Suppressor macrophage treated with lipopolysaccharide for 1 hour (primary cell): ENCODE measurements around the gene GCKR.

Source experiments
- DNase-seq, 3 donors: peaks; one replicate each; pipeline ENCODE4 v3.0.0-alpha.2; 2020 to 2022

The GCKR gene, protein sequence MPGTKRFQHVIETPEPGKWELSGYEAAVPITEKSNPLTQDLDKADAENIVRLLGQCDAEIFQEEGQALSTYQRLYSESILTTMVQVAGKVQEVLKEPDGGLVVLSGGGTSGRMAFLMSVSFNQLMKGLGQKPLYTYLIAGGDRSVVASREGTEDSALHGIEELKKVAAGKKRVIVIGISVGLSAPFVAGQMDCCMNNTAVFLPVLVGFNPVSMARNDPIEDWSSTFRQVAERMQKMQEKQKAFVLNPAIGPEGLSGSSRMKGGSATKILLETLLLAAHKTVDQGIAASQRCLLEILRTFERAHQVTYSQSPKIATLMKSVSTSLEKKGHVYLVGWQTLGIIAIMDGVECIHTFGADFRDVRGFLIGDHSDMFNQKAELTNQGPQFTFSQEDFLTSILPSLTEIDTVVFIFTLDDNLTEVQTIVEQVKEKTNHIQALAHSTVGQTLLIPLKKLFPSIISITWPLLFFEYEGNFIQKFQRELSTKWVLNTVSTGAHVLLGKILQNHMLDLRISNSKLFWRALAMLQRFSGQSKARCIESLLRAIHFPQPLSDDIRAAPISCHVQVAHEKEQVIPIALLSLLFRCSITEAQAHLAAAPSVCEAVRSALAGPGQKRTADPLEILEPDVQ

DNA sequence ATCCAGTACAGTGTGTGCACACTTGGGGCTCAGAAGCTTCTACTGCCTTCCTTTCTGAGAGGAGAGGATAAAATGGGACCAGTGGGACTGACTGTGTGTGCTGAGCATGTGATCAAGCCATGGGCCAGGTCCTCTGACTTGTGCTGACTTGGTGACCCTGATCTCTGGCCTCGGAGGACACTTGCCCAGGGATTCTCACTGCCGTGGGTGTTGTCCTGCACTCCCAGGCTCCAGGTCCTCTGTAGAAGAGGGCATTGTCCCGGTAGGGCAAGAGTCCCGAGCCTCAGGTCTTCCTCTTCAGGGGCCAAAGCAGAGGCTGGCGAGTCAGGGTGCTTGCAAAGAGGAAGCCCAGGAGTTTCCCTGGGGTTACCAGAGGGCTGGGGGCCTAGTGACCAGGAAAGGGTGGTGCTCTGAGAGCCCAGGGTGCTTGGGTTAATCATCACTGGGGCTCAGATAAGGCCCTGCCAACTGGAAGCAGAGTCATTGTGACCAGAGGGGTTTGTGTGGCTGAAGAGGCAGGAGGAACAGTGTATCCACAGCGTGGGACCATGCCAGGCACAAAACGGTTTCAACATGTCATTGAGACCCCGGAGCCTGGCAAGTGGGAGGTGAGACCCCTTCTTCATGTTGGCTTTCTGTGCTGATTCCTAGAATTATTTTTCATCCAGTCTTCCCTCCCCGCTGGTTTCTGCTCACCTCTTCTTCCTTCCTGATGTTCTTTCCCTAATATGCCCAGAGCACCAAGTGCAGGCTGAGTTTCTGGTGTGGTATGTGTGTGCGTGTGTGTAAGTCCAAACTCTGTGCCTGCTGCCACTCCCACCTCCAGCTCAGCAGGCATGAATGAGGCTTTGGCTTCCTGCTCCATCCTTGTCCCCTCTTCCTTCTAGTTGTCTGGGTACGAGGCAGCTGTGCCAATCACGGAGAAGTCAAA lies at the start of gene GCKR:
Gene GCKR, plus strand, starts transcription at position 483 of the 931 bp plus-strand sequence. Its CDS starts 66 bp downstream, at position 549.
- DNase-seq, result peak; percentile 92 to 94 (median 93)

DNA sequence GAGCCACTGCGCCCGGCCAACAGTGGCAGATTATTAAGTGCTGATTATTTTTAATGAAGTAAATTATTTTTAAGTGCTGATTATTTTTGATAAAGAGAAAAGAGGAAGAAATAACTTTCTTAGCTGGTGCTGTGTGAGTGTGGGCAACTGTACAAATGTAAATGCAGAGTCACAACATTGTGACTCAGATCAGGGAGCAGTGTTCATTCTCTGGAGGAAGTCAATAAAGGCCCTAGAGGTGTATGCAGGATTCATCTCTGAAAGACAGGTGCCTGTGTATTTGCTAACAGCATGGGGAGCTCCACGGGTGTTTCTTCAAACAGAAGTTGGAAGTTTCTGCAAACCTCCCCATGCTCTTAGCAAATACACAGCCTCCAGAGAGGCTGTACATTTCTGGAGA lies 48.3 kb upstream of the GCKR start:
- DNase-seq, result peak in 1 of 3 donors; percentile 9

DNA sequence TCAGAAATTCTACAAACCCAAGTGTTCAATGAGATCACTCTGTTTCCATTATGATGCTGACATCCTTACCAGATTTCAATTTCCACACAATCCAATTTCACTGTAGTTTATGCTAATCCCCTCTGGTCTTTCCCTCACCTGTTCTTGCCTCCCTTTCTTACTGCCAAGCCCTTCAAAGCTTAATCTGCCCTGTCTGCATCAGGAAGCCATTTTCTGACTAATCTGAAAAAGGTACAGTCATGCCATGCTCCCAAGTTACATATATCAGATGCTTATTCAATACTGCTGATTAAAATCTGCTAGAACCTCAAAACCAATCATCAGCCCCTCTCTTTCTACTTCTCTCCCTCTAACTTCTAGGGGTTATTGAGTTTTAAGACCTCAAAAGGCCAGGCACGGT lies 45.5 kb upstream of the GCKR start:
- no peak for DNase-seq

DNA sequence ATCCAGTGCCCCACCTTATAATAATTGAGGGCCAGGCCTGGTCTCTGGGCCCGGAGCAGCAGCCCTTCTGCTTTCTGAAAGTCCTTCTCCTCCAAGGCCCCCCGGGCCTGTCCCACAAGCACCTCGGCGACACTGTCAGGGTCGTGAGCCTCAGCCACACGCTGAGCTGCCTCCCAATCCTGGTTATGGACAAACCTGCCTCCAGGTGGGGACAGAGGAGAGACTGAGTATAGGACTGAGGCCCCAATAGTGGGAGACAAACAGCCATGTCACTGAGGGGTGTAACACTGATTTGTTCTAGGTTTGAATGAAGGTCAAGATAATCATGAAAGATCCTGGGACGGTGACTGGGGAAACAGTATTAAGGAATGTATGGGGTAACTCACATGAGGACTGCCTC lies 42.7 kb upstream of the GCKR start:
- DNase-seq, result no peak

DNA sequence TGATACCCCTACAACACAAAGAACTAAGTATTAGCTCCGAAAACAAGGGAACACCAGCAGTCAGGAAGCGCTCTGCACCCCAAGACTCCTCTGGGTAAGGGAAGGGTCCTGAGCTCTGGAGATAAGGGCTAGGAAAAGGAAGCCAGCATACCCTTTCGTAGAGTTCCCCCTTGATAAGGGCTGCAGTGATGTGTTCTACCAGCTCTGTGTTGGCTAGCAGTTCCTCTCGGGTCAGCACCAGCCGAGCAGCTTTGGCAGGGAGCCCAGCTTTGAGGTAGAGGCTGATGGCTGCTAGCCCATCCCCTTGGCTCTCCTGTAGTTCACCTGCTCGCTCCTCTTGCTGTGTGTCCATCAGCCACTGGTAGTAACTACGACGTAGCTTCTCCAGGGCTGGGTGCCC lies 35.5 kb upstream of the GCKR start:
- no peak for DNase-seq

DNA sequence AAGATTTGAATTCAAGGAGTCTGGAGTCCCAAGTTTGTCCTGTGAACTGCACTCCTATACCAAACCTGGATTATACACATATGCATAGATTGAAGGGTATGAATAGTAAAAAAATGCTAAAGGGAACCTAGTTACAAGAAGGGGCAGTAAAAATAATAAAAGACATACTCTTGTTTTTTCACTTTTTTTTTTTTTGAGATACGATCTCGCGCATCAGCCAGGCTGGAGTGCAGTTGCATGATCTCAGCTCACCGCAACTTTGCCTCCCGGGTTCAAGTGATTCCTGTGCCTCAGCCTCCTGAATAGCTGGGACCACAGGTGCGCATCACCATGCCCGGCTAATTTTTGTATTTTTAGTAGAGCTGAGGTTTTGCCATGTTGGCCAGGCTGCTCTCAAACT lies 32.2 kb upstream of the GCKR start:
- no peak for DNase-seq

DNA sequence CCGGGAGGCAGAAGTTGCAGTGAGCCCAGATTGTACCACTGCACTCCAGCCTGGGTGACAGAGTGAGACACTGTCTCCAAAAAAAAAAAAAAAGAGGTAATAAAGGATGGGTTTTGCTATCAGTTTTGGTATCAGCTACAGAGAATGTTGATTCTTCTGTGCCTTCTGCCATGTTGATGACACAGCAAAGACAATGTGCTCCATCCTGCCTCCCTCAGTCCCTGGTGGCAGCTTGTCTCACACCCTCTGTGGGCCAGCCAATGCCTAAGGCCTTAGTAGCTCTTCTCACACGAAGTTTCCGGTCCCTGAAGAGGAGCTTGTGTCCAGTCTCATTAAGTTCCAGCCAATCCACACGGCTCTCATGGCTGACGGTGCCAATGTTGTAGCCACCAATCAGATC lies 24.7 kb upstream of the GCKR start:
- no peak for DNase-seq

DNA sequence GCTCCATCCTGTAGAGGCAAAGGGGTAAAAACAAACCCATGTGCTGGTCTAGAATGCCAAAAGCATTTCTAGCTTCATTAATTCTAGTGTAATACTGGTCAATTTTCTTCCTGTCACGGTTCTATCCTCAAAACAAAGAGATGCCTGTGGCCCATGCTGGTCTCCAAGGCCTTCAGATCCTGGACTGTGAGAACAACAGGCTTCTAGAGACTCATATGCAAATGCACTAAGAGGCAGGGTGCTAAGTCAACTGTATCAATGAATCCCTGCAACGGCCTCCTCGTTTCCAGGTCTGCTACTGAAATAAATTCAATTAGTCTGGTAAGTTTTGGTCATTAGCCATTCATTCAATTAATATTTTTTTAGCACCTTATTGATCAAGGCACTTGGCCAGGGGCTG lies 11.1 kb upstream of the GCKR start:
- no peak for DNase-seq

DNA sequence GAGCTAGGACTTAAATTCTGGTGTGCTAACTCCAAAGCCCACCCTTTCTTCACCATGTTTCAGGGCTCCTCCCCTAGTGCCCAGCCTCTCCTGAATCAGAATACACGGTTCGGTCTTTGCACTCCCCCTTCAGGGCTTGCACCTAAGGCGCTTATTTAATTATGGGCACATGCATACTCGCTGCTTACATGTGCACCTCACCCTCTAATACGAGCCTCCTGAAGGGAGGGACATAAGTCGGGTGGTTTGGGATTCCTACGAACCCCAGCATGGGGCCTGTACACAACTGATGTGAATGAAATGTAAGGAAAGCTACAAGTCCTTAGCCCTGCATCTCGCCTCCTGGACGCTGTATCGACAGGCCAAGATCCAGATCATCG lies 7.5 kb upstream of the GCKR start:
- DNase-seq, result peak in 2 of 3 donors; percentile 11 to 22

DNA sequence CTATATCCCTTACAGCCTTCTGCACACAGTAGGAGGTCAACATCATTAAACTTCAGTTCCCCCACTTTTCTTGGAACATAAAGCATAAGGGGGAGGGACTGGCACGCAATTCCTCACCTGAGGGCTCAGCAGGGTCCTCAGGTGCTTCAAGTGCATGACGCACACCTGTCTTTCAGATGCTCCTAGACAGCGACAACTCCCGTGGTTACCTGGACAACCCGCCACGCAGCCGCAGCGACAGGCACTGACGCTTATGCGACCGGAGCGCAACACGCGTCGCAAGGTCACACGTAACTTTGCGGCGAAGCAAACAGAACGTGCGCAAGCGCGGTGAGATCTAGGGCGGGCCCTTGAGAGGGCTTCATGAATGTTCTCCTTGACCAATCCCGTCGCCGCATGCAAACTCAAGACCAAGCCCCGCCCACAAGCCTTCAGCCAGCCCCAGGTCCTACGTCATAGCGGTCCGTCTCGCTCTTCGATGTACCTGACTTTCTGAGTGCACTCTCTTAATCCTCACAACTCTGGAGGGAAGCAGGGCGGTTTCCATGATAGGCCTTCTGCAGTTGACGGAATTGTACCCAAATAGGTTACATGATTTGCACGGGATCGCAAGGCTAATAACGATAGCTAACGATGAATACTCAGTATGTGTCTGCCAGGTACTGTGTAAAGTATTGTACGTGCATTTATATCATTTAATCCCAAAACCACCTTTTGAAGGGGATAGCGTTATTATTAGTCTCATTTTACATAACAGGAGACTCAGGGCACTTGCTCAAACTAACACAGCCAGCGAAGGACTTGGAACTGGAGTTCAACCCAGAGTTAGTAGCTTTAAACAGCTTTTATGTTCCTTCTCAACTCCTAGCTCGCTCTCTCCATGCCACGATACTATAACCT lies 6.9 kb upstream of the GCKR start, which contains the start of gene IFT172:
Gene IFT172, minus strand, starts transcription at position 246 of the 900 bp plus-strand sequence. Its CDS starts 90 bp downstream, at position 156.
- DNase-seq, result peak; percentile 99

DNA sequence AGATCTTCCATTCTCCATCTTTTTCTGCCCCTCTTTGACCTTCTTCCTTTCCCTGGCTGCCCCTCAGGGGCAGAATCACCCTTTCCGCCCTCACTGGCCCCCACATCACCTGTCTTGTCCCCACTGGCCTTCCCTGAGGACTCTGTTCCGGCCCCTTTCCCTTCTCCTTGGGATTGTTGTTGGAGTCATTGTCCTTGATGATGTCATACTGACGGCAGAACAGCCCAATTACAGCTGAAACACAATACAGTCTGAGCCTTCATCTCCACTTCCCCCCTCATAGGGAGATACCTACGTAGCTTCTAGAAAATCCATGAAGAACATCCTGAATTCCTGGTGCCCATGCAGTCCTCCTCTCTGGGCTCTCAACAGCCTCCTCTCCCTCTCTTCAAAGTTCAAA lies 4.1 kb upstream of the GCKR start:
- DNase-seq, result peak in 1 of 3 donors; percentile 12

DNA sequence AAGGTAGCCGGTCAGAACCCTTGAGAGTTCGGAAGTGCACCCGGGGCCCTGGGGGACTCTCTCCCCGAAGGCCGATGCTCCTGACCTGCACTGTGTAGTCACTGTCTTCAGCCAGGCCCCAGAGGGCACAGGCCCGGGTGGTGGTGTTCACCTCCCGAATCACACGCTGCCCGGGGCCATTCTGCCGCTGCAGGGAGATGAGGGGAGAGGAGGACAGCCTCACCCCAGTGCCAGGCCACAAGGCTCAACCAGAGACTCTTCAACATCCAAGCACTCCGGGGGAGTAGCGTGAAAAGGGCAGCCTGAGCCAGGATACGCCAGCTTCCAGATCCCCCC lies 2.7 kb upstream of the GCKR start:
- DNase-seq, result peak in 1 of 3 donors; percentile 16

DNA sequence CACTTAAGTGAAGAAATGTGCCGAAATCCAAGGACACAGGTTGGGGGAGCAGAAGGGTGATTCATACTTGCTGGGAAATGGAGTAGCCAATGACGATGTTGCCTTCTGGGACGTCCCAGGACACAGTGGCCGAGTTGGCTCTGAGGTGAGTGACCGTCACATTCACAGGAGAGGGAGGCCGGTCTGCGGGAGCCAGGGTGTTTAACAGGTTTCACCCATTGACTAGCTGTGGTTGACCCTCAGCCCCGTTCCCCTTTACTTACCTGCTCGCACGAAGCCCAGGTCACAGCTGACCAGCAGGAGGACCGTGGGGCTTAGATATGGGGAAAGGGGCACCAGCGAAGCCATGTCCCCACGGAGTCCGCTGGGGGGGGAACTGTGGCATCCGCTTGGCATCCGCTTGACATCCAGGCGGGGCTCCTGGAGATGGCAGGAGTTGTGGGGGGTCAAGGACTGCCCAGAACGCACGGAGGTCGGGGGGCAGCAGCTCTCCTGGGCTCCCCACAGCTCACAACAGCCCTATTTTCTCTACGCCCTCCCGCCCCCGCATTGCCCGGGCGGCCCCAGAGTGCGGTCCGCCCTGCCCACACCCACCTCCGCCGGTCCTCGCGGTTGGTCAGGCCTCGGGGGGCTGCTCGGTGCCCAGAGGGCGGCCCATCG lies 2.2 kb upstream of the GCKR start:
- peak in 2 of 3 donors; percentile 18 to 39 for DNase-seq

DNA sequence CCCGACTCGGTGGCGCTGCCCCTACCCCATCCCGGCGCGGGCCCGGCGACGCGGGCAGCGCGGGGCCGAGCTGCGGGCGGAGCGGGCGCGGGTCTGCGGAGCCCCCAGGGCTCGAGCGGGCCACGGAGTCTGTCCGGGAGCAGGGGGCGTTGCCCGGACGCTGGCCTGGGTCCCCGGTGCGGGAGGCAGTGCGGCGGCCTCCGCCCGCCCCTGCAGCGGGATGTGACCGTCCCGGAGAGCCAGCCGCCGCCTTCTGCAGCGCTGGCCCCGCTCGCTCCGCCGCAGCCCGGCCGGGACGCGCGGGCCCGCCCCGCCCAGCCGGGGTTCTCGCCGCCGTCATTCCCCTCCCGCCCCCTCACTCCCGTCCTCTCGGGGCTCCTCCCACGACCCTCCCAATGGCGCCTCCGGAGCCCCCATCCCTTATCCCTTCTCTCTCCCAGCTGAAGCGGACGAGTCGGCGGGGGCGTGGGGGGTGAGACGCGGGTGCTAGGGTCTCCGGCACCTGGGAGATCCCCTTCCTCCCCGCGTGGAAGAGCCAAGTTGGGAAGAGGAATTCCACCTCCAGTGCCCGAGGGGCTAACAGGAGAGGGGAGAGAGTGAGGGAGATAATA lies 1.6 kb upstream of the GCKR start, which contains the start of gene FNDC4:
Gene FNDC4, minus strand, starts transcription at position 257 of the 611 bp plus-strand sequence. CDS start 521 bp downstream, outside the sequence.
- peak; percentile 22 to 71 (median 38) for DNase-seq

DNA sequence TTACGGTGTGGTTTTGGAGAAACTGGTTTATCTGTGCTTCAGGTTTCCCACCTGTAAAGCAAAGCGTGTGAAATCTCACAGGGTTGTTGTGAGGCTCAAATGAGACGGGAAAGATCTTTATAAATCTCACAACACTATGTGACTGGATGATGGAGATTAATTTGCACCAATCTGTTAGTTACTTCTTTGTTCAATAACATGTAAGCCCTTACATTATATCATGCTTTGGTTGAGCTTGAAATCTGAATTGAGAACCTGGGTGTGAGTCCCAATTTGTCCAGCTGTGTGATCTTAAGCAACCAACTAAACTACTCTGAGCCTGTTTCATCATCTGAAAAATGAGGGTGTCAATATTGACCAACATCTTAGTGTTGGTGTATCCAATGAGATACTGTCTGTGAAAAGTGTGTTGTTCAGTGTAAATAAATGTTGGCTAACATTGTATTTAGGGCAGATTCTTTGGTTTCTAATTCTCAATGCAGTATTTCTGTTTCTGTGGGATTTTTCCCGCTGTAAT lies 741 bp upstream of the GCKR start:
- DNase-seq, result peak in 1 of 3 donors; percentile 21

DNA sequence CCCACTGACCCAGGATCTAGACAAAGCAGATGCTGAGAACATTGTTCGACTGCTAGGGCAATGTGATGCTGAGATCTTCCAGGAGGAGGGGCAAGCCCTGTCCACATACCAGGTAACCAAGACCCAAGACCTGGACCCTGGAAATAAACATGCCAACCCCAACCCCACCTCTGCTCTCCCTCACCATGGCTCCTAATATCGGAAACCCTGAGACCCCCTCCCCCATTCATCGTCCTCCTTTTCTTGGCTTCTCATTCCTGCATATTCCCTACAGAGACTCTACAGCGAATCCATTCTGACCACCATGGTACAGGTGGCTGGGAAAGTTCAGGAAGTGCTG lies 619 bp downstream of the GCKR start:
- DNase-seq, result no peak

DNA sequence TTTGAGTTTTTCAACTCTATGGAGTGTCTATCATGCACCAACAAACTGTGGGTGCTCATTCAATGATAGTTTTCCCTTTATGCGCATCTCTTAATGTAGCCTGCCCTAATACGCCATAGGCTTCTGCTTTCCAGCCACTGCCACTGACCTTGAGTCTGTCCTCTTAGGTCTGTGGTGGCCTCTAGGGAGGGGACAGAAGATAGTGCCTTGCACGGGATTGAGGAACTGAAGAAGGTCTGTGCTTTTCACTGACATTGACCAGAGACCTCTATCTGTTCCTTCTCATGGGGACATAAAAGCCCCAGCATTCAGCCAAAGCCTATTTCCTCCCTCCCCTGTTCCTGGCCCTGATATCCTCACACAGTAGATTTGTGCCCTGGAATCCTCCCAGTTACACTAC lies 2.3 kb downstream of the GCKR start:
- DNase-seq, result no peak

DNA sequence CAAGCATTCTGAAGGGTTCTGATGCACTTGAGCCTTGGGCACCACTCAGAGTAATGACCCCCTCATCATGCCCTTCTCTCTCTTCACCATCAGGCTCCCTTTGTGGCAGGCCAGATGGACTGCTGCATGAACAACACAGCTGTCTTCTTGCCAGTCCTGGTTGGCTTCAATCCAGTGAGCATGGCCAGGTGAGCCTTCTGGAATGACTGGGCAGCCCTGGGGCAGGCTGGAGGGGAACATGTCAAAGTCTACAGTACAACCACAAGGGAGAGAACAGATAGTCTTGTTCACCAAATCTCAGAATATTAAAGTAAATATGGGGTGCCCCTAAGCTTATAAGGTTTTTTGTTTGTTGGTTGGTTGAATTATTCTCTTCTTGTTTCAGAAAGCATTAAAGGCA lies 4.4 kb downstream of the GCKR start:
- no peak for DNase-seq

DNA sequence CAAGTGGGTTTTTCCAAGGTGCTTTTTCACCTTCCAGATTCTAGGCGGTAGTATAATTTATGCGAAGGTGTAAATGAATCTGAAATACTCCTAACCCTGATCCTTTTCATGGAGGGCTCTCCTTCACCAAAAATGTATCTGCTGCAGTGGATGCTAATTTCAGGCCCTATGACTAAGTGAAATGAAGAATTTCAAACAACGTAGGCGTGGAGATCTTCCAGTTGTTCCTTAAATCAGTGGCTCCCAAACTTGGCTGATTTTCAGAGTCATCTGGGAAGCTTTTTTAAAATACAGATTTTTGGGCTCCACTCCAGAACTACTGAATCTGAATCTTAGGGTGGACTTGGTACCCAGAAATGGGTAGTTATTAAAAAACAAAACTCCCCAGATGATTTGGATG lies 5.5 kb downstream of the GCKR start:
- DNase-seq, result no peak

DNA sequence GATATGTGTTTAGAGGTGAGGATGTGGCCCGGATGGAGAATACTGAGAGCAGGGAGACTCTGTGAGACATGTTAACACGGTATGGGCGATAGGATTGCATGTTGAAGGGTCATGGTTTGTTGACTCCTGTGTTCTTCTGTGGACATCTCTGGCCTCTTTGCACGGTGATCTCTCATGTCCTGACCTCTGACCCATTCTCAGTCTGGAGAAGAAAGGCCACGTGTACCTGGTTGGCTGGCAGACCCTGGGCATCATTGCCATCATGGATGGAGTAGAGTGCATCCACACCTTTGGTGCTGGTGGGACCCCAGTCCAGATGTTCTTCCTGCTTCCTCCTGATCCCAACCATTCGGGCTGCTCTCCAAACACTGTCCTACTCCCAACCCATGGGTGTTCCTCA lies 9.9 kb downstream of the GCKR start:
- DNase-seq, result no peak

DNA sequence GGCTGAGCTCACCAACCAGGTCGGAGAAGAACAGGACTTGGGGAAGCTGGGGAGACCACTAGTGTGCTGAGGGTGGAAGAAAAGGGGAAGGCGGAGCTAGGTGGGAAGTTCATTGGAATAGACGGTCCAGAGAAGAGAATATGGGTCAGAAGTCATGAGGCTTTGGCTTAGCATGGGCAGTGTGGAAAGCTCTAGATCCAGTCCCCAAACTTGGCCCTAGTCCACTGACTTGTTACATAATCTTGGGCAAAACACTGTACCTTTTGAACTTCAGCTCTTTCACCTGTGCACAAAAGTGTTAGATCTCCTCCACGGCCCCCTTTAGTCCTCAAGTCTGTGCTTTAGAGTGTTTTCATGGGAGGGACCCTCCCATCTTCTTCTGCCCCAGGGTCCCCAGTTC lies 10.7 kb downstream of the GCKR start:
- no peak for DNase-seq
